ENCODE measurements around the gene NOB1.

DNA sequence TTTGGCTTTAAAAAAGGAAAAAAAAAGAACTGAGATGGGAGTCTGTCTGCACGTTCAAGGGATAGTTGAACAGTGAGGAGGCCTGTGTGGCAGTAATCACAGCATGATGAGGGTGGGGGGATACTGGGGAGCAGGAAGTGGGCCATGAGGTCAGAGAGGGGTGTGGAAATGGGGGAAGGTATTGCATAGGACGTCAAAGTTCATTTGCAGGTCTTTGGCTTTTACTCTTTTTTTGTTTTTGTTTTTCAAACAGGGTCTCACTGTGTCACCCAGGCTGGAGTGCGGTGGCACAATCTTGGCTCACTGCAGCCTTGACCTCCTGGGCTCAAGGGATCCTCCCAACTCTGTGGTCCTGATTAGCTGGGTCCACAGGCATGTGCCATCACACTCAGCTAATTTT, 26.4 kb upstream of the NOB1 start:
- no peak for TF ChIP-seq POLR2A (IDR thresholded peaks at IDR 0.05; ENCODE audit: low read depth, low read length)
- no peak for TF ChIP-seq POLR2AphosphoS5 (IDR thresholded peaks at IDR 0.05; ENCODE audit: low read depth, low read length)
- TF ChIP-seq TAF1 (IDR thresholded peaks at IDR 0.05; ENCODE audit: borderline replicate concordance, low read depth, low read length), result no peak

Measured in GM12892 (cell line).